ENCODE measurements around the gene ACADVL. TPM values are rescaled to one million over a fixed set of nuclear protein-coding genes. Genes with fewer than 3 reads are reported as not detected.

The ACADVL gene
- polyA plus RNA-seq, 1 donor: 478 TPM

GRCh38 chr17:7249830-7250229 lies 30.1 kb downstream of the ACADVL start:
- DNase-seq: no peak

GRCh38 chr17:7250695-7251627 lies 31.2 kb downstream of the ACADVL start:
- no peak for DNase-seq

- peak; percentile 100 for DNase-seq
Observed at GRCh38 chr17:7251661-7252175, 32.0 kb downstream of the ACADVL start, which contains the start of gene CTDNEP1. Gene CTDNEP1, minus strand, starts transcription at chr17:7251734. Its CDS starts 438 bp downstream, at chr17:7251296.

GRCh38 chr17:7252176-7253043 lies 32.7 kb downstream of the ACADVL start, which contains the start of gene ELP5:
Gene ELP5, plus strand, starts transcription at chr17:7252215. Its CDS starts 336 bp downstream, at chr17:7252551.
- peak; percentile 95 for DNase-seq

GRCh38 chr17:7253082-7253481 lies 33.3 kb downstream of the ACADVL start:
- no peak for DNase-seq

GRCh38 chr17:7254511-7254910 lies 34.8 kb downstream of the ACADVL start:
- no peak for DNase-seq

- no peak for DNase-seq
Observed at GRCh38 chr17:7256766-7257456, 37.2 kb downstream of the ACADVL start.

- no peak for DNase-seq
Observed at GRCh38 chr17:7258731-7259554, 39.2 kb downstream of the ACADVL start.

- DNase-seq: no peak
Observed at GRCh38 chr17:7259555-7259889, 39.8 kb downstream of the ACADVL start.

- DNase-seq: no peak
Observed at GRCh38 chr17:7260151-7260550, 40.4 kb downstream of the ACADVL start.

- no peak for DNase-seq
Observed at GRCh38 chr17:7260651-7261378, 41.1 kb downstream of the ACADVL start.

- DNase-seq: no peak
Observed at GRCh38 chr17:7261379-7262191, 41.8 kb downstream of the ACADVL start.

- no peak for DNase-seq
Observed at GRCh38 chr17:7262192-7262934, 42.6 kb downstream of the ACADVL start, which contains the start of gene CLDN7. Gene CLDN7, minus strand, starts transcription at chr17:7262478. Its CDS starts 435 bp downstream, at chr17:7262043.

- DNase-seq: no peak
Observed at GRCh38 chr17:7262935-7263800, 43.4 kb downstream of the ACADVL start.

- DNase-seq: no peak
Observed at GRCh38 chr17:7263801-7264078, 44.0 kb downstream of the ACADVL start.

- DNase-seq: no peak
Observed at GRCh38 chr17:7266784-7267183, 47.0 kb downstream of the ACADVL start.
